HG03103 (cell line): ENCODE measurements around the gene SECISBP2.

ENCODE experiments used
- ATAC-seq: cut with Tn5 transposase; IDR thresholded peaks from one replicate; pipeline ENCODE4 v1.9.1; 2021; ENCODE audit warnings: low read depth; ENCODE audit not compliant: unreplicated experiment

The SECISBP2 gene

DNA sequence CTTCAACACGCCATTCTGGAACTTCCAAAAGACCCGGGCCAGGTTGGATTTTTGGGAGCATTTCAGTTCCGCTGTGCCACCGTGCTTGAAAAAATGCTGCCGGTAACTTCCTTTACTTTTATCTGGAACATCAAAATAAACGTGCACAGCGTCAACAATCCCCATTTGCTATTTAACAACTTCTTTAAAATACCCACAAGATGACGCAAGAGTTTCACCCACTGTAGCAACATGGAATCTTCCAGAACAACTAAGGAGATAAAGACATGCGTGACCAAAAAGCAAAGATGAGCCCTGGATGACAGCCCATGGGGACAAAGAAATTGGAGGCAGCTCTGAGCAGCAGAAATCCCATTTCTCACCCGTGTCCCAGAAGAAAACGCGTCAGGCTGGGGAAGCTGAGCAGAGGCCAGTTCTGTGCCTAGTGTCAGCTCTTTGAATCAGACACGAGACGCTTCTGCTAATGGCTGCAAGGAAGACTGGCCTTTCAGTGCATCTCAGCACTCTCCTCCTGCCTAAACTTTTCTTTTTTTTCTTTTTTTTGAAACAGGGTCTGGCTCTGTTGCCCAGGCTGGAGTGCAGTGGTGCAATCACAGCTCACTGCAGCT is 61.3 kb downstream of the SECISBP2 start:
- ATAC-seq: no peak

DNA sequence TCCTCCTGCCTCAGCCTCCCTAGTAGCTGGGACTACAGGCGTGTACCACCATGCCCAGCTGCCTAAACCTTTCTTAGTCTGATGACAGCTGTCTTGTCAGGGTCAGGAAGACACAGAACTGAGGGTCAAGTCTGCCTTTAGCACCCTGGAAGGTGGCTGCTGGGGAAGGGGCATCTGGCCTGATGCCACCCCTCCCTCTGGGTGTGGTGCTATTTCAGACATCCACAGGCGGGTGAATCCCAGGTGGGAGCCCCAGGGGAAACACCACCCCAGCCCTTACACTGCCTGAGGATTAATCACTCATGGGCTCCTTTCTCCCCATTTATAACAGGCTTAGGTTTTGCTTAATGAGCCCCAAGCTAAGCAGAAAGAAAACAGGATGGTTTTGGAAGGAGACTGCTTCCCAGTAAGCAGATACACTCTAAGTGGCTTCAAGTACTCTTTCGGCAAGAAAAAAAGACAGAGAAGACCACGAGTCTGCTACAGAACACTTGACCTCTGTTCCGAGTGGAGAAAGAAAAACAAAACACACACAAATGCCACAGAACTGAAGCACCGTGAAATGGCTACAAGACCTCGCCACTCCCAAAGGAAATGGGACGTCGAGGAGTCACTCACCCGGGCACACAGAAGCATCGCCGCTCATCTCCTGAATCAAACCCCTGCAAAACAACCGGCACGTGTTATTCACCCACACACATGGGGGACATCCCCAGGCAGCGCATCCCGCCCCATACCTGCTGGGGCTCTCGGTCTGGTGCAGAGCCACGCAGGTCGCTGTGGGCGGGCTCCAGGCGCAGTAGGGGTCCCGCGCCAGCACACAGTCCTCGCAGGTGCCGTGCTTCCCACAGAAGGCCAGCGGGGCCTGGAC is 62.4 kb downstream of the SECISBP2 start:
- ATAC-seq: no peak

DNA sequence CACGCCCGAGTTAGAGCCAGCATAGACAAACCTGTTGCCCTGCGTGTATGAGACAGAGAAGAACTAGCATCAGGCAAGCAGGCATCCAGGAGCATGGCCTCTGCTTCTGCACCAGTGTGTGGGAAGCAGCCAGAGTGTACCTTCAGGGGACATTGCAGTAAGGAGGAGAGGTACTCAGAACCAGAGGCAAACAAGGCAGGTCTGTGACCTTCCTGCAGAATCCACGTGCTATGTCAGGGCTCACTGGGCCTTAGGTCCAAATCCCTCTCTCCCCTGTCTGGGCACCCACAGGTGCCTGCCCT is 63.0 kb downstream of the SECISBP2 start:
- no peak for ATAC-seq

DNA sequence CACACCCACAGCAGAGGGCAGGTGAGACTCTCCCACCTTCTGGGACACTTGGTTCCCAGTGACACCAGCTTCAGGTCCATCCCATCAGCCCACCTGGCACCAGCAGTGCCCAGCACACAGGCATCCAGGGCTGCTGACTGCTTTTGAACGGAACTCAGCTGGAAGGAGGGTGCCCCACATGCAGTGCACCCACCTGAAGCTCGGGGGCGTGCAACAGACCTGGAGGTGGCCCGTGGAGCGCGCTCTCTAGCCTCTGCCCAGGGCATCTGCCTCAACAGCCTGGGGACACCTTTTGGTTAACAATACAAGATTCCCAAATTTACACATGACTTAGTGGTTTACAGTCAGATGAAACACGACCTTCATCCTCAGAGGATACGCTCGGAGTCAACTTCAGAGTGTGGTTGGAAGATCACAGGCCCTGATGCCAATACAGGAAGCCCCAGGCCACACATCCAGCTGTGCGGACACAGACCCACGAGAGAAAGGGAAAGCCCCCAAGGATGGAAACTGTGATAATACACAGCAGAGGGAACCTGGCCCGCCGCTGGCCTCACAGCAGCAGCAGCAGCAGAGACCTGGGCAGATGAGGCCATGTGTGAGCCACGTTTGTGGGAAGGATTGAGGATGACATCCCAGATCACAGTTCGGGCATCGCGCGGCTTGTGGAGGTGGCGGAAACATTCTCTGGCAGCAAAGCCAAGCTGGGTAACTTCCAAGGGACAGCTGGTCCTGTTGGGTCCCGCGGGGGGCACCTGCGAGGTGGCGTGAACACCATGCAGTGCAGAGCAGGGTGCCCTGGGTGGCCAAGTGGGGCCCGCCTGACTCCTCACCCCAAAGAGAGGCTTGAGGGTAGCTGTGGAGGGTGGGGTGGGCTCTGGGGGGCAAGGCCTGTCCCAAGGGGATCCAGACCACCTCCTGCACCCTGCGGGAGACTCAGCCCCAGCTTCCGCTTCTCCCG is 64.0 kb downstream of the SECISBP2 start:
- no peak for ATAC-seq

DNA sequence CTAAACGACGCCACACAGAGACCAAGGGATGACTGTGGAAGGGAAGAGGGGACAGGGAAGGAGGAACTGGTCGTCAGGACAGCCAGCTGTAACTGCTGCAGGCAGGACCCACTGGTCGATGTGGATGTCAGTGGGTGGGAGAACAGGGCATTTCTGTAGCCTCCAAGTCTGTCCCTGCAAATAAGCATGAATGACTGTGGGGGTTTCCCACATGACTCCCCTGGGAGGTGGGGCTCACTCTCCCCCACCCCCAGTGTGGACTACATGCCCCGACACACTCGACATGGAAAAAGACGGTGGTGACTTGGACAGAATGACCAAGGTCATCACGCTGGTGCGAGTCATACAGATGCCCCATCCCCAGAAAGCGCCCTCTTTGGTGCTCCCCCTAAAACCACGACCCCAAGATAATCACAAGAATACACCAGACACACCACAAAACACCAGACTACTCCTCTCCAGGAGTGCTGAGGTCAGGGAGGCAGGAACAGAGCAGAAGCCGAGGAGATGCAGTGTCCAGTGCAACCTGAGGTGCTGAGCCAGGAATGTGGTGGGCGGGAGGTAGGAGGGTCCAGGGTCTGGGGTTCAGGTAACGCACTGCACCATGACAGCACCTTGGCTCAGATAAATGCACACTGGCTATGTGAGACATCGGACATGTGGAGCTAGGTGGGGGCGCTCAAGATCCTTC is 64.9 kb downstream of the SECISBP2 start:
- ATAC-seq: no peak

DNA sequence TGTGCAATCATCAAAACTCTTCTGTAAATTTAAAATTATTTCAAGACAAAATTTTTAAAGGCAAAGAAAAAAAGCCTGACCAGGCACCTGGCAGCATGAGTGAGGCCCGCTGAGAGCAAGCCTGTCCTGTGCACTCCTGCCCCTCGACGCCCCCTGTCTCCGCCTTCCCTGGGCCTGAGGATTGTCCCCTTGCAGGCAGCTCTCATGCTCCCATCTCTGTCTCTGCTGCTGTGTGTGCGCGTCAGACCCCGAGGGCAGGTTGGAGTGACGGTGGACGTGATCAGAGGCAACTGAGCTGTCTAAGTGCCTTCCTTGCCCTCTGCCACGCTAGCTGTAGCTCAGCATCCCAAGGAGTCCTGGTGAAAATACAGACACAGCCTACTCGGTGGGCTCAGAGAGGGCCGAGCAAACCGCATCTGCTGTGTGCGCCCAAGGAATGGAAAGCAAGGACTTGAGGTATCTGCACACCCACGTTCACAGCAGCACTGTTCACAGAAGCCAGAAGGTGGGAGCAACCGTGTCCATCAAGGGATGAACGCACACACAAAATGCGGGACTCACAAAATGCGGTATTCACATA is 65.5 kb downstream of the SECISBP2 start:
- ATAC-seq: no peak

DNA sequence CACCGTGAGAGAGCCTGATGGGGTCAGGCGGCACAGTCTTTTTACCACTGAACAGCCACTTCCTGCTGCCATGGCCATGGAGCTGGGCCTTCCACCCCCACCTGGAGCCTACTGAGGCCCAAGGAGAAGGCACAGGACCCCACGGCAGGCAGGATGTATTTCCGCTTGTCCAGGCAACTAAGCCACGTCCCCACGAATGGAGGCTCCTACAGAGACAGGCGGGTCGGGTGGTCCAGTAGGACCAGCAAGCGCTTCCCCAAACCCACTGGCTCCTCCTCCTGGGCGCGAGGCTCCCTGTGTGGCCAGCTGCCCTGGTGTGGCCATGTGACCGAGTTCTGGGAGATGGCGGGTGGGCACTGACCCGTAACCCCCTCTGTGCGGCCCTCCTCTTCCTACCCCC is 66.5 kb downstream of the SECISBP2 start:
- no peak for ATAC-seq

DNA sequence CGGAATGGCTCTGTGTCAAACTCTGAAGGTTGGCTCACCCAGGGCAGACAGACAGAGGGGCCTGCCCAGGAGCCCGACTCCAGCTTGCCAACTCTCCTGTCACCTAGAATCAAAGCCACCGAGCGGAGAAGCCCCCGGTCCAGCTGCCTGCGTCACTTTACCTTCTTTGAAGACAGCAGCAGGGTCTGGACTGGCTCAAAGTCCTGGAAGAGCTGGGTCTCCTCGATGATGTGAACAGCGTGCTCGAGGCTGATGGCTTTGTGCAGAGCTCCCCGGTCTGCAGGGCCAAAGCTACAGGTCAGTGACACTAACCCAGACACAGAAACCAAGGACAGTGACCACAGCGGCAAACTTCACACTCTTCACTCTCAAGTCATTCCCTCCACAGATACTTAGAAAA is 67.9 kb downstream of the SECISBP2 start:
- no peak for ATAC-seq

DNA sequence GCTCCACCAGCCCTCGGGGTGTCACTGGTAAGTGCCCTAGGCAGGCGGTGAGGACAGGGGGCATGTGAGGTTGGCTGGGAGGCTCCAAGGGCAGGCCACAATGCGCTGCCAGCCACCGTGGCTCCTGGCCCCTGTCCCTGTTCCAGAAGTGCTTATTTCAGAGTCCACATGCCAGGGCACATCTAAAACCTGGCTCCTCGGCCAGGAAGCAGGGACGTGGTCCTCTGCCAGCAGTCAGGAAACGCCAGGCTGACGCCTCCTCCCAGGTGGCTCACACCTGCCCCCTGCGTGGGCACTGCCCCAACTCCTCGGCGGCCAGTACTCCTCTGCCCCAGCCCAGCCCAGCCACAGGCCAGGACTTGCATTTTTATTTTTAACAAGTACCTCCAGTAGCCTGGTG is 68.5 kb downstream of the SECISBP2 start:
- ATAC-seq: no peak

DNA sequence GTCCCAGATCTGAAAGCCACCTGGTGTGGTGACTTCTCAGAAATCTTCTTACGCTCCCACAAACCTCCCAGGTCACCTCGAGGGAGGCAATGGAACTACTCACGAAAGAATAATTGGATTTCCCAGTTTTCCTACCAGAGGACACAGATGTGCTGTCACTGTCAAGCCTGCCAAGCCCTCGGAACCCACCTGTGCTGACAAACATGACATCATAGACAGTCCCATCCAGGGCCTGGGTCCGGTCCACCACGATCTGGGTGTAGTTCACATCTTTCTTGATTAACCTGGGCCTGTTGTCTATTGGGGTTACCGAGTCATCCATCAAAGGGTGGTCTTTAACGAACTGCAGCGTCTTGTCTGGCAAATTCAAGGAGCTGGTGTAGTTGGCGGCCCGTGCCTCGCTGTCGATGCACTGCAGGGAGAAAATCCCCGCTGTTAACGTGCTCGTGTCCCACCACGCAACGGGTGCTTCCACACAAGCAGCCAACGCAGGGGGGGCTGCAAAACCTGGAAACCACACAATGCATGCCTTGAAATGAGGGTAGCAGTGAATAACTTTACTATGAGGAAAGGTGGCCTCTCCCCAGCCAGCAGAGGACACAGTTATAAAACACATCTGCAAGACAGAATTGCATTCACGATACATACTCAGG is 69.0 kb downstream of the SECISBP2 start:
- no peak for ATAC-seq

DNA sequence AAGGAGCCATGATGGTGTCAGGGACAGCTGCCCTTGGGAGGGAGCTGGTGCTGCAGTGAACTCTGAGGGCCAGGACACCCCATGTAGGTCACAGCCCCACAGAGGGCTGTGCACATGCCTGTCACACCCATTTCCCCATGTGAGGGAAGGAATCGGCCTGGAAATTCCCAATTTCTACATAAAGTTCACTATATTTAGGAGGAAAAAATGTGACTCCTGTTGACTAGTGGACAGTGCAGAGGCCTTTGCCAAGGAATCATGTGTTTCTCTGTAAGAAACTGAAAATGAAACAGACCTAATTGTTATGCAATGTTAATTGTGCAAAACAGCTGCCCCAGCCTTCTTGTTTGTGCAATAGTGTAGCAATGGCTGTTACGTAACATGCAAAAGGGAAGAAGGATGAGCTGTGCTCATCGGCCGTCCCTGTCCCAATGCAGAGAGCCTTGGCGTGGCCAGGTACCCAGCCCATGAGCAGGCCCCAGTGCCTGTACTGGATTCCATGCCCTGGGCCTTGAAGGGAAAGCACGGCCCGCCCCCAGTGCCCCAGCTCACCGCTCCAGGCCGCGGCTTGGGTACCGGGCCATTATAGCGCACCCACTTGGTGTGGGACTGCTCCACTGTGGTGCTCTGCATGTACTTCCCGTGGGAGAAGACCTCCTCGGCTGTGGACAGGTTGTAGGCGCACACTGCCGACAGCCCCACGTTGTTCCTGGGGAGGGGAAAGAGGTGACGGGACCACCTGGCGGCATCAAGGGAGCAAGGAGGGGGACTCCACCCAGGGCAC is 70.0 kb downstream of the SECISBP2 start:
- no peak for ATAC-seq

DNA sequence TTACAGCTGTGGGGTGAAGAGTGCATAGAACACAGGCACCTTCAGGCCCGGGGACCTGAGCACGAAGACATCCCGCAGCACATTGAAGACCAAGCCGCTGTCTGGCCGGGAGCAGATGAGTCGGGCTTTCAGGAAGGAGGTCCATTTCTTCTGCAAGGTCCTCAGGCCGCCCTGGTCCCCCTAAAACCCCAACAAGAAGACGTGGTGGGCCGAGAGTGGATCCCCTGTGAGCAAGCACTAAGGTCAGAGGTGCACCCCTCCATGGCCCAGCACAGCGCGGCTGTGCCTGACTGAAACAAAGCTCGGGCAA is 70.5 kb downstream of the SECISBP2 start:
- no peak for ATAC-seq

DNA sequence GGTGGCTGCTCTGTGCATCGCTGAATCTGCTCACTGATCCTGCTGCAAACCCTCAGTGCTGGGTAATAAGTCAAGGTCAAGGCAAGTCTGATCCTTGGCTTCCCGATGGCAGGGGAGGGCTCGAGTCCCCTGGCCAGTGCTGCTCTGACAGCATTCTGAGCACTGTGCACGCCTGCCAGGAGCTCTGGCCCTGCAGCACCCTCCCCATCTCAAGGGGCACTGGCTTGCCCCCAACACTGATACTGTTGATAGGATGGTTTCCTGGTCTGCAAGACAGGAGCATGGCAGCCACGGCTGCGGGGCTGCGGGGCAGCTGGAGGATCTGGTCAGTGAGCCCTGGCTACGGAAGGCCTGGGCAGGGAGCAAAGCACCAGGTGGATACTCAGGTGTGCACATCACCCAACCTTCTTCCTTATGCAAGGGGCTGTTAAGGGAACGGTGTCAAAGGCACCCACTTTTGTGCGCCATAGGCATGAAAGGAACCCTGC is 71.8 kb downstream of the SECISBP2 start:
- ATAC-seq: no peak

DNA sequence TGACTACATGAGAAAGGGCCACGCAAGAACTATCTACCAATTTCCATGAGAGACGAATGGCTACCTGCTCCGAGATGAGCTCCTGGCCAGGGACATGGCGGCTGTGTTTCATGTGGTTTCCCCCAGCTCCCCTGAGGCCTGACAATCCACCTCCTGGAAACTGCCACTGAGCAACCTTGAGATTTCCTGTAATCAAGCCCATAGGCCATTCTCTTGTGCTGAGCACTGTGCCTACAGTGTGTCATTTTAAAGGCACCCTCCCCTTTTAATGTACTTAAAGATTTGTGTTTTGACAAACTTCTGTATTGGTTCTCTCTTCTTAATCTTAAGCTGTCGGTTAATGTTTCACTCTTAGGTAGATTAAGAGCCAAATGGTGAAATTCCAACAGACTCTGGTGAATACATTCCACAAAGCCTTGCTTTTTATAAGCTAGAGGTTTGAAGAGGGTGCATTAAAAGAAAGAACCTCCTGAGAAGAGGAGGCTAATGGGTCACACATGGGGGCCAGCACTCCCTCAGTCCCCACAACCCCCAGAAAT is 72.3 kb downstream of the SECISBP2 start:
- no peak for ATAC-seq

DNA sequence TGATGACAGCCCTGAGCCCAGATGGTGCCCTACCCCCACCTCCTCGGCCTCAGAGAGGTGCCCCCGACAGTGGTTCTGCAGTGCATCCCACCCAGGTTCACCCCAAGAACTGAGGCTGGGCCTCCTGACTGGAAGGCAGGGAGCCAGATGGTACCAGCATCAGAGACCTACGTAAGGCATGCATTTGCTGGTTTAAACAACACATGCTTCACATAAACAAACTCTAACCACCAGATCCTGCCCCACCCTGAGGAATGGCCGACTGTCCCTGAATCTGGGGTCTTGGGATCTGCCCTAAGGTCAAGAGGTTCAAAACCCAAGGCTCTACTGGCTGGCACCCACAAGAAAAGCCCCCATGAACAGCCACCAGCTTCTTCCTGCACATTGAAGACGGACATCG is 73.3 kb downstream of the SECISBP2 start:
- no peak for ATAC-seq

DNA sequence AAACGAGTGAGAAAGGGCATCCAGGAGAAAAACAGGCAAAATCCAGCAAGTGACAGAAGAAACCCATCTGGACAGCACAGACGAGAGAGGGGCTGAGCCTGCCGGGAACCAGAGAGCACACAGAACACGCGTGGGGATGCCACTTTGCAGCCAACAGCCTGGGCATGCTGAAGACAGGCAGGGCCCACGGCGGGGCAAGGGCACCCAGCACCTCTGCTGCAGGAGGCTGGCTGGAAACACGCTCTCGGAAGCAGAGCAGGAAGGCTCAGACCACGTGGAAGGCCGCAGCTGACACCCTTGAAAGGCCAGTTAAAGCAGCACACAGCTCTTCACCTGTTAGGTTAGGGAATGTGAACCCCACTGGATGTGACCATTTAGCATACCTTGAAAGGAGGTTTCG is 76.1 kb downstream of the SECISBP2 start:
- no peak for ATAC-seq

DNA sequence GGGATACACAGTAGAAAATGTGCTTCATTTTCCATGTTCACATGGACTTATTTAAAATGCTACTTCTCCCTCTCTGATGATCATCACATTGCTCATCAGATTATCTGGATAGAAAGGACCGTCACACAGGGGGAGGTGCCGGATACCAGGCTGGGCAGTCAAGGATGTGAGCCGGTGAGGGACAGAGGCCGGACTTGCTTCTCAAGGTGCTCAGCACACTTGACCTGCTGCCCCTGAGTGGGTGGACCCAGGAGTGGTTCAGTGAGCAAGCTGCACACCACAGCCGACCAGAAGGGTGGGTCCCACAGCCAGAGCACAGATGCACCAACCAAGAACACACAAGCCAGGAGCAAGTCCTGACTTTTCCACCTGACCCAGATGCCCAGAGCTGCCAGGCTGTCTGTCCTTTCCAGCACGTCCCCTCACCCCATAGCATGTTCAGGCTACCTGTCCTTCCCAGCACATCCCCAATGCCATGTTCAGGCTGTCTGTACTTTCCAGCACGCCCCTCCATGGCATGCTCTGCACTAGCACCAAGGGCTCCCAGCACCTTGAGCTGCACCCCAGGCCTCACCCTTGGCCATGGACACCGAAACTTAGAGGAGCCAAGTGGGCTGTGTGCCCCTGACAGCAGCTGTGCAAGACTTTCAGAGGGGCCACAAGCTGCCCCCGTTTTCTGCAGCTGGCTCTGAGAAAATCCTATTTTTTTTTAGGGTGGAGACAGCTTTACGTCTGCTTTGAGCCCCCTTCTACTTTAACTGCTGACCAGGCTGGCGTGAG is 77.8 kb downstream of the SECISBP2 start:
- ATAC-seq: no peak

DNA sequence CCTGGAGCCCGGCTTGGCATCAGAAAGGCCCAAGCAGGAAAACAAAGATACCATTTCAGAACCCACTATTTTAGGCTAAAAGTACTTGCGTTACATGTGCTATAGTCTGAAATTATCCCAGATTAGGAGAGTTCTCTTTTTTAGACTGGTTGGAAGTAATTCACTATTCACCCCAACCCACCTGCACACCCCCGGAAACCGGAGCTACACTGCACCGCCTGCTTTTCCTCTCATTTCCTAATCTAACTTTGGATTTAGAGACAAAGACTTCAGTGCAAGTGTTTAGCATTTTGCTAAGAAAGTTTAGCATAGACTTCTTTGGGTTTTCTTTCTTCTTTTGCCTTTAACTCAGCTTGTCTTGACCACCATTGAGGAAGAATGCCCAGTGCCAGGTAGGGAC is 79.2 kb downstream of the SECISBP2 start:
- ATAC-seq: no peak
